ENCODE data around the gene YARS1. TPM values are rescaled to one million over a fixed set of nuclear protein-coding genes. Genes with fewer than 3 reads are reported as not detected.
A peak's percentile ranks its signal among the peaks of the same experiment; 100 is the strongest.

YARS1 gene
- total and polyA plus RNA-seq, 2 of the 13 experiments (the other 11 are each of a cell fraction or from before 2014, with no cell fraction given) = 50.1 to 113 TPM

DNA sequence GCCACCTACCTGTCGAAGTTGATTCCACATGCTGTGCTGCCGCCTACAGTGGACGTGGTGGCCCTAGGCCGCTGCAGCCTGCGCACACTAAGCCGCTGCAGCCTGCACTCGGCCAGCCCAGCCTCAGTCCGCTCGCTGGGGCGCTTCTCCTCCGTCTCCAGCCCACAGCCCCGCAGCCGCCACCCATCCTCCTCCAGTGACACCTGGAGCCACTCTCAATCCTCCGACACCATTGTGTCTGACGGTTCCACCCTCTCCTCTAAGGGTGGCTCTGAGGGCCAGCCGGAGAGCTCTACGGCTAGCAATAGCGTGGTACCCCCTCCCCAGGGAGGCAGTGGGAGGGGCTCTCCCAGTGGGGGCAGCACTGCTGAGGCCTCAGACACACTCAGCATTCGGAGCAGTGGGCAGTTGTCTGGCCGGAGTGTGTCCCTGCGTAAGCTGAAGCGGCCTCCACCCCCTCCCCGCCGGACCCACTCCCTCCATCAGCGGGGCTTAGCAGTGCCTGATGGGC is 46.9 kb downstream of the YARS1 start:
- TF ChIP-seq BORCS8-MEF2B (CRISPR knock-in tag; IDR thresholded peaks at IDR 0.05) (no peak), ZZZ3 (CRISPR knock-in tag; IDR thresholded peaks at IDR 0.05; ENCODE audit: borderline replicate concordance) (no peak), AGO2 (optimal IDR thresholded peaks at IDR 0.05; ENCODE audit: low read depth, low read length) (peak; percentile 22), RFX3 (CRISPR knock-in tag; IDR thresholded peaks at IDR 0.05) (no peak), ZNF138 (CRISPR knock-in tag; IDR thresholded peaks at IDR 0.05; ENCODE audit: low read depth) (no peak), MED13 (CRISPR knock-in tag; IDR thresholded peaks at IDR 0.05) (no peak), ZNF616 (CRISPR knock-in tag; IDR thresholded peaks at IDR 0.05; ENCODE audit: low read depth) (no peak)
- TF ChIP-seq, protein P1, sequence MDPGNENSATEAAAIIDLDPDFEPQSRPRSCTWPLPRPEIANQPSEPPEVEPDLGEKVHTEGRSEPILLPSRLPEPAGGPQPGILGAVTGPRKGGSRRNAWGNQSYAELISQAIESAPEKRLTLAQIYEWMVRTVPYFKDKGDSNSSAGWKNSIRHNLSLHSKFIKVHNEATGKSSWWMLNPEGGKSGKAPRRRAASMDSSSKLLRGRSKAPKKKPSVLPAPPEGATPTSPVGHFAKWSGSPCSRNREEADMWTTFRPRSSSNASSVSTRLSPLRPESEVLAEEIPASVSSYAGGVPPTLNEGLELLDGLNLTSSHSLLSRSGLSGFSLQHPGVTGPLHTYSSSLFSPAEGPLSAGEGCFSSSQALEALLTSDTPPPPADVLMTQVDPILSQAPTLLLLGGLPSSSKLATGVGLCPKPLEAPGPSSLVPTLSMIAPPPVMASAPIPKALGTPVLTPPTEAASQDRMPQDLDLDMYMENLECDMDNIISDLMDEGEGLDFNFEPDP (CRISPR knock-in tag; conservative IDR thresholded peaks at IDR 0.05) = no peak
- TF ChIP-seq, protein P2, sequence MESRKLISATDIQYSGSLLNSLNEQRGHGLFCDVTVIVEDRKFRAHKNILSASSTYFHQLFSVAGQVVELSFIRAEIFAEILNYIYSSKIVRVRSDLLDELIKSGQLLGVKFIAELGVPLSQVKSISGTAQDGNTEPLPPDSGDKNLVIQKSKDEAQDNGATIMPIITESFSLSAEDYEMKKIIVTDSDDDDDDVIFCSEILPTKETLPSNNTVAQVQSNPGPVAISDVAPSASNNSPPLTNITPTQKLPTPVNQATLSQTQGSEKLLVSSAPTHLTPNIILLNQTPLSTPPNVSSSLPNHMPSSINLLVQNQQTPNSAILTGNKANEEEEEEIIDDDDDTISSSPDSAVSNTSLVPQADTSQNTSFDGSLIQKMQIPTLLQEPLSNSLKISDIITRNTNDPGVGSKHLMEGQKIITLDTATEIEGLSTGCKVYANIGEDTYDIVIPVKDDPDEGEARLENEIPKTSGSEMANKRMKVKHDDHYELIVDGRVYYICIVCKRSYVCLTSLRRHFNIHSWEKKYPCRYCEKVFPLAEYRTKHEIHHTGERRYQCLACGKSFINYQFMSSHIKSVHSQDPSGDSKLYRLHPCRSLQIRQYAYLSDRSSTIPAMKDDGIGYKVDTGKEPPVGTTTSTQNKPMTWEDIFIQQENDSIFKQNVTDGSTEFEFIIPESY (CRISPR knock-in tag; IDR thresholded peaks at IDR 0.05) = peak; percentile 46
- H3K27me3 ChIP-seq (ENCODE audit: control insufficient read depth in 1 of 2, insufficient read depth in 2 of 2, low read length in 2 of 2) = no peaks in the 10 kb centered on the region
- intact Hi-C loops (cut with micrococcal nuclease; ENCODE audit: unreplicated experiment) = no loop called here
- ChIA-PET CTCF (ENCODE audit: low intra/inter-chr PET ratio, low total read pairs) (interaction anchor here (2.5 kb wide), 1 partner anchor 58 kb away, joined by 12 read pairs; no protein-coding TSS in a partner anchor), POLR2A (no interaction called here)
- H3K79me2 ChIP-seq (ENCODE audit: insufficient read depth, low read length) = no peaks in the 10 kb centered on the region
- no peak overlapping the region for H2AFZ ChIP-seq (ENCODE audit: low read length)
- peaks cover 21% of the 10 kb centered on the region for H3K4me1 ChIP-seq (ENCODE audit: insufficient read depth, low read length)
- H3K4me2 ChIP-seq (ENCODE audit: low read depth, low read length) = no peak overlapping the region
- H4K20me1 ChIP-seq (ENCODE audit: insufficient read depth, low read length) = no peaks in the 10 kb centered on the region
- WGBS (ENCODE audit: low lambda C conversion rate) = 98% methylated on average over 16 of the region's 25 CpGs
- peaks cover 9 to 22% of the 10 kb centered on the region in 2 experiments for H3K36me3 ChIP-seq (replicated peaks in 1 of 2; ENCODE audit: control insufficient read depth in 1 of 2, insufficient read depth in 2 of 2, low read length in 2 of 2)
- no peak overlapping the region for H3K4me3 ChIP-seq (replicated peaks in 1 of 3; ENCODE audit: insufficient read depth in 1 of 3, low read depth in 2 of 3, low read length in 3 of 3)
- H3K9ac ChIP-seq (ENCODE audit: insufficient read depth, low read depth, low read length) = no peak overlapping the region
- H3K27ac ChIP-seq (ENCODE audit: extremely low read length, insufficient read depth, low read length) = no peak overlapping the region
- H3K9me3 ChIP-seq (ENCODE audit: low read length) = no peaks in the 10 kb centered on the region
- no TSS peak for BruUV-seq (replicated peaks)
- ATAC-seq (no peak), FAIRE-seq (no peak), DNase-seq (ENCODE audit: low spot score) (no peak)
- in situ Hi-C loops (cut with HindIII; ENCODE audit: extremely low pct_ligation_motif_present, low pct_unique_long_range_greater_than_20kb) = no loop called here

Measured in HepG2 (cell line).